Nephron (organoid): Measurements from ENCODE around the gene USP31.

Source experiments
- H3K27ac Mint-ChIP-seq, 3 experiments: 2 replicates each; pipeline ENCODE4 v1.8.0; 2020; ENCODE audit warnings: mixed read lengths in 3 of 3, mild to moderate bottlenecking in 2 of 3, moderate library complexity in 1 of 3
- H3K27me3 Mint-ChIP-seq: 2 replicates; pipeline ENCODE4 v1.8.0; 2021; ENCODE audit warnings: low read depth, mild to moderate bottlenecking, moderate library complexity, mixed read lengths
- H3K36me3 Mint-ChIP-seq: 2 replicates; pipeline ENCODE4 v1.8.0; 2020; ENCODE audit warnings: low read depth, mixed read lengths
- H3K4me1 Mint-ChIP-seq: 2 replicates; pipeline ENCODE4 v1.8.0; 2020; ENCODE audit warnings: mixed read lengths
- H3K4me3 Mint-ChIP-seq, 3 experiments: 2 replicates each; pipeline ENCODE4 v1.8.0; 2020; ENCODE audit warnings: mild to moderate bottlenecking in 3 of 3, mixed read lengths in 3 of 3, moderate library complexity in 2 of 3
- H3K9me3 Mint-ChIP-seq: 2 replicates; pipeline ENCODE4 v1.8.0; 2020; ENCODE audit warnings: mixed read lengths
- TF ChIP-seq, protein P1 (sequence below), 3 experiments: fragments of 200-600 bp; sonication (generic); IDR thresholded peaks; one replicate each; pipeline ENCODE4 v1.5.0; 2021; ENCODE audit warnings: antibody characterized with exemption in 3 of 3; ENCODE audit not compliant: unreplicated experiment in 3 of 3

USP31 gene

DNA sequence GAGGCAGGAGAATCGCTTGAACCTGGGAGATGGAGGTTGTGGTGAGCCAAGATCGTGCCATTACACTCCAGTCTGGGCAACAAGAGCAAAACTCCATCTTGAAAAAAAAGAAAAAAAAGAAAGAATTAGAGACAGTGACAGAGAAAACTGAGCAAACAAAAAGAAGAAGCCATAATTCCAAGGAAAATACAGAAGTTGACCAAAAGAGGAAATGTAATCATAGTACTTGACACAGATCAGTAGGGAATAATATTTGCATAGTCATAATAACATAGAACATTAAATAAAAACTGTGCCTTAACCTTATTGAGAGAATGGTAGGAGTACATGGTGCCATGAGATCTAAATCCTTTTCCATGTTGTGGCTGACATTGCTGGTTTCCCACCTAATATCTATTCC, 14.7 kb upstream of the USP31 start:
- Mint-ChIP-seq H3K27ac (no peak overlapping the region), H3K9me3 (no peaks in the 10 kb centered on the region), H3K4me1 (no peaks in the 10 kb centered on the region), H3K4me3 (no peak overlapping the region), H3K36me3 (no peaks in the 10 kb centered on the region), H3K27me3 (peaks cover 14% of the 10 kb centered on the region)
- TF ChIP-seq, protein P1, sequence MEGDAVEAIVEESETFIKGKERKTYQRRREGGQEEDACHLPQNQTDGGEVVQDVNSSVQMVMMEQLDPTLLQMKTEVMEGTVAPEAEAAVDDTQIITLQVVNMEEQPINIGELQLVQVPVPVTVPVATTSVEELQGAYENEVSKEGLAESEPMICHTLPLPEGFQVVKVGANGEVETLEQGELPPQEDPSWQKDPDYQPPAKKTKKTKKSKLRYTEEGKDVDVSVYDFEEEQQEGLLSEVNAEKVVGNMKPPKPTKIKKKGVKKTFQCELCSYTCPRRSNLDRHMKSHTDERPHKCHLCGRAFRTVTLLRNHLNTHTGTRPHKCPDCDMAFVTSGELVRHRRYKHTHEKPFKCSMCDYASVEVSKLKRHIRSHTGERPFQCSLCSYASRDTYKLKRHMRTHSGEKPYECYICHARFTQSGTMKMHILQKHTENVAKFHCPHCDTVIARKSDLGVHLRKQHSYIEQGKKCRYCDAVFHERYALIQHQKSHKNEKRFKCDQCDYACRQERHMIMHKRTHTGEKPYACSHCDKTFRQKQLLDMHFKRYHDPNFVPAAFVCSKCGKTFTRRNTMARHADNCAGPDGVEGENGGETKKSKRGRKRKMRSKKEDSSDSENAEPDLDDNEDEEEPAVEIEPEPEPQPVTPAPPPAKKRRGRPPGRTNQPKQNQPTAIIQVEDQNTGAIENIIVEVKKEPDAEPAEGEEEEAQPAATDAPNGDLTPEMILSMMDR (IDR thresholded peaks at IDR 0.05; ENCODE audit: unreplicated experiment in 3 of 3), result no peak

DNA sequence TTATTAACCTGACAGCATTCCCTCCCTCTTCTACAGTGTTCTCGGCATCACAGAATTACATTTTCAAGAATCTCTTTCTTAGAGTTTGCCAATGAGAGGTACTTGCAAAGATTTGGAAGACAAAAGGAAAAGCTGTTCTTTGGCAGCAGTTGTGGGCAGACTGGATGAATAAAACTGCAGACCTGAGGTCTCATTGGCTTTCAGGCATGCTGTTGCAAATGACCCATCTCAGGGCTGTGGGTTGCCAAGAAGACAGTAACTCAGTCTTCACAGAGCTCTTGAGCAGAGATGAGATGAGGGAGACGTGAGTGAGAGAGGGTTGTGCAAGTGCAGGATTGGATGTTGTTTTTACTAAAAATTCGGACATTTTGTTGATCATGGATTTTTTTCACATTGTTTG, 11.3 kb upstream of the USP31 start:
- Mint-ChIP-seq H3K9me3 (no peaks in the 10 kb centered on the region), H3K36me3 (no peaks in the 10 kb centered on the region), H3K4me3 (no peak overlapping the region), H3K27ac (no peak overlapping the region), H3K4me1 (no peaks in the 10 kb centered on the region), H3K27me3 (peaks cover 22% of the 10 kb centered on the region)
- TF ChIP-seq, protein P1 (IDR thresholded peaks at IDR 0.05; ENCODE audit: unreplicated experiment in 3 of 3), result no peak

DNA sequence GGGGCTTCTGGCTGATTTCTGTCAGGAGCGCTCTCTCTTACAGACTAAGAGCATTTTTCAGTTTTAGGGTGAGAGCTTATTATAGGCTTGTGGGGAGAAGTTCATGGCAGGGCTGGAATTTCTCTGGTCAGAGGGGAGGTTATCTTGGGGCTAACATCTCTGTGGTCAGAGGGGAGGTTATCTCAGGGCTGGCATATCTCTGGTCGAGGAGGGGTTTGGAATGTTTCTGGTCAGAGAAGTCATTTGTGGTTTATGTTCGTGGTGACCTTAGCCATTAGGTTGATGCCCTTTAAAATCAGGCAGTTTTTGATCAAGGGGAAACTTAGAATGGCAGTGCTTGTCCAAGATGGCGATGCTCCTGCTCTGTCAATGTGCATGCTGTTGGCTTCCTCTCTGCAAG, 10.8 kb upstream of the USP31 start:
- Mint-ChIP-seq H3K4me3 (no peak overlapping the region), H3K27me3 (peaks cover 27% of the 10 kb centered on the region), H3K4me1 (no peaks in the 10 kb centered on the region), H3K9me3 (no peaks in the 10 kb centered on the region), H3K27ac (no peak overlapping the region), H3K36me3 (no peaks in the 10 kb centered on the region)
- TF ChIP-seq, protein P1 (IDR thresholded peaks at IDR 0.05; ENCODE audit: unreplicated experiment in 3 of 3), result no peak

DNA sequence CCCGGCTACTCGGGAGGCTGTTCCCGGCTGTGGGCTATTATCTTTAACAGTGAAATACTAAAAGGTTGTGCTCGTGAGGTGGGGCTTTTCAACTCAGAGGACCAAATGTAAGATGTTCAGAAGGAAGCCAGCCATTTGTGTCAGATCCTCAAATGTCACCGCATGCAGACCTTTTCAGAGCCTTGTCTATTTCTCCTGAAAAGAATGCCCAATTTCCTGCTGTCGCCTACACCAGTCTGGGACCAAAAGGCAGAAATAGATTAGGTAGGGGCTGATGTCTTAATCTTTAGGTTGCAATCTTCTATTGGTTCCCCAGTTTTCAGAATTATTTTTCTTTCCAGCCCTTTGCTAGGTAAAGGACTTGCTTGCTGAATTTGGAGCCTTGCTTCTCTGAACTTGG, 8.9 kb upstream of the USP31 start:
- no peaks in the 10 kb centered on the region for H3K4me1 Mint-ChIP-seq
- peaks cover 31% of the 10 kb centered on the region for H3K27me3 Mint-ChIP-seq
- no peak overlapping the region for H3K4me3 Mint-ChIP-seq
- no peaks in the 10 kb centered on the region for H3K36me3 Mint-ChIP-seq
- H3K27ac Mint-ChIP-seq, result no peak overlapping the region
- no peaks in the 10 kb centered on the region for H3K9me3 Mint-ChIP-seq
- TF ChIP-seq, protein P1 (IDR thresholded peaks at IDR 0.05; ENCODE audit: unreplicated experiment in 3 of 3), result no peak

DNA sequence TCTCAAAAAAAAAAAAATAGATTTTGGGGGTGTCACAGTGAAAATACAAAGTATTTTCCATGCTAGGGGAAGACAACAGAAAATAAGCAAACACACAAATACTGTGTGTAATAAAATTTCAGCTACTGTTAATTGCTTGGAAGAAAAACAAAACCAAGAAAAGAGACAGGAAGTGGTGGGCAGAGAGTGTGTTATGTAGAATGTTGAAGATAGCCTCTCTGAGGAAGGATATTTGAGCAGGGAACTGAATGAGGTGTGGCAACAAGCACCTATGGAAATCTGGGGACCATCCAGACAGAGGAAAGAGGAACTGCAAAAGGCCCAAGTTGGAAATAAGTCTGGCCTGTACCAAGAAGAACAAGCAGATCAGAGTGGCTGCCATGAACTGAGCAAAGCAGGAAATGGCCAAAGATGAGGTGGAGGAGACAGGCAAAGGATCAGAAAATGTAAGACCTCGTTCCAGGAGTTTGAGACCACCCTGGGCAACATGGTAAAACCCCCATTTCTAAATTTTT, 7.8 kb upstream of the USP31 start:
- no peaks in the 10 kb centered on the region for H3K9me3 Mint-ChIP-seq
- H3K27me3 Mint-ChIP-seq, result peaks cover 35% of the 10 kb centered on the region
- H3K4me3 Mint-ChIP-seq, result no peak overlapping the region
- no peaks in the 10 kb centered on the region for H3K36me3 Mint-ChIP-seq
- H3K4me1 Mint-ChIP-seq, result no peaks in the 10 kb centered on the region
- no peak overlapping the region for H3K27ac Mint-ChIP-seq
- TF ChIP-seq, protein P1 (IDR thresholded peaks at IDR 0.05; ENCODE audit: unreplicated experiment in 3 of 3), result no peak

DNA sequence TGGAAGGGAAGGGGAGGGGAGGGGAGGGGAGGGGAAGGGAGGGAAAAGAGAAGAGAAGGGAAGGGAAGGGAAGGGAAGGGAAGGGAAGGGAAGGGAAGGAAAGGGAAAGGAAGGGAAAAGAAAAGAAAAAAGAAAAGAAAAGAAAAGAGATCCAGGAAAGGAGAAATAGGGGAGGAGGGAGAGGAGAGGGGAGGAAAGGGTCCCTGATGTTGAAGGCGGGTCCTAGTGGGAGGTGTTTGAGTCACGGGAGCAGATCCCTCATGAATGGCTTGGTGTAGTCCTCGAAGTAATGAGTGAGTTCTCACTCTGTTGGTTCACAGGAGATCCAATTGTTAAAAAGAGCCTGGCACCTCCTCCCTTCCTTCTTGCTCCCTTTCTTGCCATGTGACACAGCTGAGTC, 6.9 kb upstream of the USP31 start:
- no peaks in the 10 kb centered on the region for H3K4me1 Mint-ChIP-seq
- peaks cover 38% of the 10 kb centered on the region for H3K27me3 Mint-ChIP-seq
- H3K4me3 Mint-ChIP-seq, result no peak overlapping the region
- no peaks in the 10 kb centered on the region for H3K36me3 Mint-ChIP-seq
- TF ChIP-seq, protein P1 (IDR thresholded peaks at IDR 0.05; ENCODE audit: unreplicated experiment in 3 of 3), result no peak
- H3K9me3 Mint-ChIP-seq, result no peaks in the 10 kb centered on the region
- no peak overlapping the region for H3K27ac Mint-ChIP-seq
